ENCODE data around the gene OVCA2.

The OVCA2 gene

DNA sequence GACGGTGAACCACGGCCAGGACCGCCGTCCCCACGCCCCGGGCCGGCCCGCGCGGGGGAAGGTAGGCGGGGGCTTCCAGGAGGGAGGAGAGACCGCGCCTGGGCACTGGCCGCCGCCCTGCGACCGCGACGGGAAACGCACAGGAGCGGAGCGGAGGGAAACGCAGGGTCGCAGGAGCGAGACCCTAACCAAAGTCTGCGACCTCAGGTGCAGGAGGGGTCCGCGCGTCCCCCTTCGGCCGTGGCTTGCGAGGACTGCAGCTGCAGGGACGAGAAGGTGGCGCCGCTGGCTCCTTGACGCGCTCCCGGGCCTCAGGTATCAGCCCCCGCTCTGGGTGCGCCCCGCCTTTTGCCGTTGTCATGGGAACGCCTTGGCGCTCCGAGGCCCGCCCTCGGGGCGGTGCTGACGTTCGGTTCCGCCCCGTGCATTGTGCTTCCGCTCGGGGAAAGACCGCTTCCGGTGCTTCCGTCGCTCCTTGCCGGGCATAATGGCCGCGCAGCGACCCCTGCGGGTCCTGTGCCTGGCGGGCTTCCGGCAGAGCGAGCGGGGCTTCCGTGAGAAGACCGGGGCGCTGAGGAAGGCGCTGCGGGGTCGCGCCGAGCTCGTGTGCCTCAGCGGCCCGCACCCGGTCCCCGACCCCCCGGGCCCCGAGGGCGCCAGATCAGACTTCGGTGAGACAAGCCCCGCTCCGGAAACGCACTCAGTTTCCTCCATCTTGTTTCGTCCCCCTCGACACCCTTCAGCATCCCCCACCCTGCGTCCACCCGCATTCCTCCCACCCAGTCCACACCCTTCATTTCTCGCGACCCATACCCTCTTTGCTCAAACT is at the start of gene OVCA2:
OVCA2 (plus strand) TSS at position 462 of the 829 bp plus-strand sequence; CDS start at position 488, 26 bp downstream.
- DNase-seq (ENCODE audit: low read depth): peak; percentile 82
- H3K4me3 ChIP-seq (ENCODE audit: low read depth, low read length): peak within 1 kb of the TSS; percentile 65
- TF ChIP-seq, protein P1, sequence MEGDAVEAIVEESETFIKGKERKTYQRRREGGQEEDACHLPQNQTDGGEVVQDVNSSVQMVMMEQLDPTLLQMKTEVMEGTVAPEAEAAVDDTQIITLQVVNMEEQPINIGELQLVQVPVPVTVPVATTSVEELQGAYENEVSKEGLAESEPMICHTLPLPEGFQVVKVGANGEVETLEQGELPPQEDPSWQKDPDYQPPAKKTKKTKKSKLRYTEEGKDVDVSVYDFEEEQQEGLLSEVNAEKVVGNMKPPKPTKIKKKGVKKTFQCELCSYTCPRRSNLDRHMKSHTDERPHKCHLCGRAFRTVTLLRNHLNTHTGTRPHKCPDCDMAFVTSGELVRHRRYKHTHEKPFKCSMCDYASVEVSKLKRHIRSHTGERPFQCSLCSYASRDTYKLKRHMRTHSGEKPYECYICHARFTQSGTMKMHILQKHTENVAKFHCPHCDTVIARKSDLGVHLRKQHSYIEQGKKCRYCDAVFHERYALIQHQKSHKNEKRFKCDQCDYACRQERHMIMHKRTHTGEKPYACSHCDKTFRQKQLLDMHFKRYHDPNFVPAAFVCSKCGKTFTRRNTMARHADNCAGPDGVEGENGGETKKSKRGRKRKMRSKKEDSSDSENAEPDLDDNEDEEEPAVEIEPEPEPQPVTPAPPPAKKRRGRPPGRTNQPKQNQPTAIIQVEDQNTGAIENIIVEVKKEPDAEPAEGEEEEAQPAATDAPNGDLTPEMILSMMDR (IDR thresholded peaks at IDR 0.05; ENCODE audit: low read depth, low read length, missing control alignments): peak; percentile 35

DNA sequence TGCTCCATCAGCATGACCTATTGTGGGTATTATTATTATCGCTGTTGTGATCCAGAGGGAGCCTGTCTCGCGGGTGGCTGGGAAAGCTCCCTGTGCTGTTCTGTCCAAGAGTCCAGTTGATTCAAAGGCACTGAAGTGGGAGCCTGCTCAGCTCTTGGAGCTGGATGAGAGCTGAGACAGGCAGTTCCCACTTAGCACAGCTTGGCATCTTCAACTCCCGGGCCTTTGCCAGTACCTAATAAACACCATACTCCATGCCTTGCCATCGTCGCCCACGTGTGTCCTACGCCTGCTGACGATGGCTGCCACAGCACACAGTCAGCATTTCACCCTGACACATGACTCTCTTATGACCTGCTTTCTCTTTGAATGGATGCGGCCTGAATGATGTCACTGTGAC is 49.3 kb upstream of the OVCA2 start:
- no peak for DNase-seq (ENCODE audit: low read depth)
- H3K4me3 ChIP-seq (ENCODE audit: low read depth, low read length): no peak overlapping the region
- TF ChIP-seq, protein P1 (IDR thresholded peaks at IDR 0.05; ENCODE audit: low read depth, low read length, missing control alignments): no peak

DNA sequence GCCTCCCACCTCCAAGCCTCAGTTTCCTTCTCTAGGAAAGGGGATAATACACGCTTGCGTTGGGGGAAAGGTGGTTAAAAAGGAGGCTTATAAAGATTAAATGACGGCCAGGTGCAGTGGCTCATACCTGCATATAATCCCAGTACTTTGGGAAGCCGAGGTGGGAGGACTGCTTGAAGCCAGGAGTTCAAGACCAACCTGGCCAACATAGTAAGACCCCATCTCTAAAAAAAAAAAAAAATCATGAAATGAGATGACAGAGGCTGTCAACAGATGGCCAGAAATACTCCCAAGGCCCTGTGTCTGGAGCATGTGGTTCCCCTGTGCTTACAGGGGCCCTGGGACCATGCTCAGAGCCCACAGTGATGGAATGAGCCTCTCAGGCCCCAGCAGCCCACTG is 47.1 kb upstream of the OVCA2 start:
- no peak for DNase-seq (ENCODE audit: low read depth)
- TF ChIP-seq, protein P1 (IDR thresholded peaks at IDR 0.05; ENCODE audit: low read depth, low read length, missing control alignments): no peak
- H3K4me3 ChIP-seq (ENCODE audit: low read depth, low read length): no peak overlapping the region

DNA sequence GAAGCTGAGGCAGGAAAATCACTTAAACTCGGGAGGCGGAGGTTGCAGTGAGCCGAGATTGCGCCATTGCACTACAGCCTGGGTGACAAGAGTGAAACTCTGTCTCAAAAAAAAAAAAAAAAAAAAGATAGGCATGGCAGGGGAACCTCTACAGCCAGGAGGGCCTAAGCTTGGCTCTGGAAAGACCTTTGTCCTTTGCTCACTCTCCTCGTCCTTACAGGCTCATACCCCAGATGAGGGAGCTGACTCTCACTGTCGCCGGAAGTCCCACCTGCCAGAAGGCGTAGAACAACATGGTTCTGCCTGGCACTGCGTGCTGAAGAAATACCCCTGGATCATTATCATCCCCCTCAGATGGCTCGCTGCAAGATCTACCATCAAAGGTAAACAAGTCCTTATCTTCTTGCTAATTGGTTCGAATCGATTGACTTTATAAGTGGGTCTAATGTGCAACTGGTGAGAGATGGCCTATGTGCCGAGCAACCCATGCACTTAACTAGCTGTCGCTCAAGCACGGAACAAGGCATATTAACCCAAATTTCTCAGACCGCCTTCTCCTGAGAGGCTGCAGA is 46.4 kb upstream of the OVCA2 start:
- TF ChIP-seq, protein P1 (IDR thresholded peaks at IDR 0.05; ENCODE audit: low read depth, low read length, missing control alignments): no peak
- DNase-seq (ENCODE audit: low read depth): no peak

DNA sequence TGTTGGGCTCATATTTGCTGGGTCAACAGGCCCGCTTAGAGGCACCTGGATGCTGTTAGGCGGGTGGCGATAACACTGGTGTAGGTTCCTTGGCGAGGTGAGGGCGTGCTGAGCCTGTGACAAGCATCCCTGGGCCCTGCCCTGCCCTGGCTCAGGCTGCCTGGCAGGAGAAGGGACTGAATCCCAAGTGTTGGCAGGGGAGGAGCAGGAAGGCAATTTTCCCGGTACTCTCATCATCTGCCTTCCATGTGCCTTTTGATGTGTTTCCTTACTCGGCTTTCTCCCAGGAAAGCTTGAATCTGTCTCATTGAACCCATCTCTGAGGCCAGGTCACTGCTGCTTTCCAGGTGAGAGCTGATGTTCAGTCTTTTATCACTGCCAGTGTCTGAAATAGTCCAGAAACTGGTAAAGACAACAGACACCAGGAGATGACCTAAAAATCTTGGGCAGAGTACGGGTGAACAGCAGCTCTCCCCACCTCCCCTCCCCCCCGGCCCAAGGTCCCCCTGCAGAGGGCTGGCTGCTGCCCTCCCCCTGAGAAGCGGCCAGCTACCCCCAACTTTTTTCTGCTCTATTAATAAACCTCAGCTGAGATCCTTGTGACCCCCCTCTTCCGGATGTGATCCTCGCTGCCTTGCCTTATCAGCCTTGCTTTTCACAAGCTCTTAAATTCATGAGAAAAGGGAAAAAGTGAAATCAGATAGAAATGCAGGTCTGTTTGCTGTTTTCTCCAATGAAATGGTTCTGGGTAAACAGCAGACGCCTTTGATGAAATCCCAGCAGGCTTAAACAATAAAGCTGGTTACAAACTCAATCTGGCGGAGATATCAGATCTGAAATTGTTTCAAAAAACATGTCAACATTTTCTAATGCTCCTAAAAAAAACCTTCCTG is 45.7 kb upstream of the OVCA2 start:
- no peak for DNase-seq (ENCODE audit: low read depth)
- TF ChIP-seq, protein P1 (IDR thresholded peaks at IDR 0.05; ENCODE audit: low read depth, low read length, missing control alignments): no peak
- no peak overlapping the region for H3K4me3 ChIP-seq (ENCODE audit: low read depth, low read length)

More for the DNA sequence above, 46.4 kb upstream of the OVCA2 start:
- H3K4me3 ChIP-seq (ENCODE audit: low read depth, low read length): no peak overlapping the region

DNA sequence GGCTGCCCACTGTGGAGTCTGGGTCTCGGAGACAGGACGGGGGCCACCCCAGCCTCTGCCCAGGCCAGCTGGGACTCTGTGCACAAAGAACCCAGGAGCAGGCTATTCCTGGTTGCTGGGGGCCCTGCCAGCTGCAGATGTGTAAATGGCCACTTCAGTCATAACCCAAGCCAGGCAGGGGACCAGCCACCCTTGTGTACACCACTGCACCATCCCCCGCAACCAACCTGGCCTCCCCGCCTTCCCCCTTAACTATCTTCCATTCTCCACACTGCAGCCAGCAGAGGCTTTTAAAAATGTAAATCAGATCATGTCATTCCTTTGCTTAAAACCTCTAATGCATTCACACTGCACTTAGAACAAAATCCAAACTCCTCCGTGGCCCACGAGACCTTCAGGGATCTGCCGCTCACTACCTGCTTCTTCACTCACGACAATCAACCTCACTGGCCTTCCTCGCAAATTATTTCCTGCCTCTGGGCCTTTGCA is 45.0 kb upstream of the OVCA2 start:
- DNase-seq (ENCODE audit: low read depth): no peak
- H3K4me3 ChIP-seq (ENCODE audit: low read depth, low read length): no peak overlapping the region
- TF ChIP-seq, protein P1 (IDR thresholded peaks at IDR 0.05; ENCODE audit: low read depth, low read length, missing control alignments): no peak

Data from GM12864 (cell line).